Activated T-cell treated with anti-CD3 and anti-CD28 coated beads for 4 hours (primary cell): ENCODE measurements around the gene CDK6.

Experiments
- DNase-seq: peaks from one replicate; pipeline ENCODE4 v3.0.0-alpha.2; 2020

The CDK6 gene

DNA sequence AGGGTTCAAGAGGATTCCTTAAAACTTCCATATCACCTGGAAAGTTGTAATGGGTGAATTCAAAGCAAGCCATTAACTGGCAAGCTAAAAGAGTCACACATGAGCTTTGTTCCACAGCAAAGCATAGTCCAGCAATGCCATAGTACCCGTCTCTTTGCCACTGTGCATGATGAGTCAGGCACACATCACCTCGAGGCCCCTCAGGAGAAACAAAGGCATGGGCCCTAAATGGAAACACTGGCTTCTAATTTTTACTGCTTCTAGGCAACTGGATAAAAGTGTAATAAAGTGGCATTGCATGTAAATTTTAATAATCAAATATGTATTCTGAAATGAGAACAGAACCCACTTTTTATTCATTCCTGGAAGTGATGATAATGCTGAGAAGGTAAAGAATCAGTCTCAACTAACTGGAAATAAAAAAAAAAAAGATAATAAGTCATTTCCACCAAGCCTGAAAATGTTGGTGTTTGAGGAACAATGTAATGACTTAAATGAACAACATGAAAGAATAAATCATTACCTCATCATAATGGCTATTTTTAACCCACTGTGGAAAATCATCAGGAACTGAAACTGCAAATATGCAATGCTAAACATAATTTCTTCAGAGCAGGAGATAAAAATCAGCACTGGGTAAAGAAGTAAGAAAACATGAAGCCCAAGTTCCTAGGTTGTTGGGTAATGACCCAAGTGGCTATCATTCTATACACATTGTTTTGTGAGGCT is 104.9 kb downstream of the CDK6 start:
- no peak for DNase-seq

GRCh38 chr7:92730808-92731207 is 105.6 kb downstream of the CDK6 start:
- no peak for DNase-seq

GRCh38 chr7:92729751-92730150 is 106.6 kb downstream of the CDK6 start:
- DNase-seq, result no peak

DNA sequence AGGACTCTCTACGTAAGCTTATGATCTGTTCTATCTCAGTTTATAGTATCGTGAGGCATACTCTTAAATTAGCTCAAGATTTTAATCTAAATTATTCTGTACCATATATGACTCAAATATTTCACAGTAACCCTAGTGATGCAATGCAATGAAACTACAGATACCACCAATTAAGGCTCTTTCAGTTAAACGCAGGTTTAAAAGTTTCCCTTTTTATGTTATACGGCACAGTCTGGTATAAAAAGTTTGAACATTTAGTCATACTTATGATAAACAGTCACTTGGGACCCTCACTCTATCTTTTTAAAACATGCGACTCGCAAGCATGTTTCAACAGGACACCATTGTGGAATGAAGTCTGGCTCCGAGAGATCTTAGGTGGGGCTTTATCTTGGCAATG is 107.2 kb downstream of the CDK6 start:
- DNase-seq, result no peak

DNA sequence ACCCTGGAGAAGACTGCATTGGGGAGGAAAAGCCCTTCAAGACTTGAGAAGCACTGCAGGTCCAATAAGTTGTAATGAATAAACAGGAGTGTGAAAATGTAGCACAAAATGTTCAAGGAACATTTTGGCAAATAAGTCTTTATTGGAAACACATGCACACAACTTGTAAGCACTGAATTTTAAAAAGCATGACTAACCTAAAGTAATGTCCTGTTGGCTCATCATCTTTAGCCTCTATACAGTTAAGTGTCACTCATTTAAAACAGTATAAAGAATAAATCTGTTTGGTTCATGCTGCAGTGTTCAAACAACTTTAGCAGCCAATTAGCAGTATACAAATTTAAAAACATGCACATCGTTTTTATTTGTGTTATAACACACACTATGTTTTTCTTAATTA is 108.6 kb downstream of the CDK6 start:
- no peak for DNase-seq

GRCh38 chr7:92725161-92725925 is 111.0 kb downstream of the CDK6 start:
- DNase-seq, result no peak

- no peak for DNase-seq
Measured at GRCh38 chr7:92723943-92724342, 112.4 kb downstream of the CDK6 start.

GRCh38 chr7:92723205-92723604 is 113.2 kb downstream of the CDK6 start:
- DNase-seq, result no peak

- no peak for DNase-seq
Measured at GRCh38 chr7:92722541-92722940, 113.8 kb downstream of the CDK6 start.

DNA sequence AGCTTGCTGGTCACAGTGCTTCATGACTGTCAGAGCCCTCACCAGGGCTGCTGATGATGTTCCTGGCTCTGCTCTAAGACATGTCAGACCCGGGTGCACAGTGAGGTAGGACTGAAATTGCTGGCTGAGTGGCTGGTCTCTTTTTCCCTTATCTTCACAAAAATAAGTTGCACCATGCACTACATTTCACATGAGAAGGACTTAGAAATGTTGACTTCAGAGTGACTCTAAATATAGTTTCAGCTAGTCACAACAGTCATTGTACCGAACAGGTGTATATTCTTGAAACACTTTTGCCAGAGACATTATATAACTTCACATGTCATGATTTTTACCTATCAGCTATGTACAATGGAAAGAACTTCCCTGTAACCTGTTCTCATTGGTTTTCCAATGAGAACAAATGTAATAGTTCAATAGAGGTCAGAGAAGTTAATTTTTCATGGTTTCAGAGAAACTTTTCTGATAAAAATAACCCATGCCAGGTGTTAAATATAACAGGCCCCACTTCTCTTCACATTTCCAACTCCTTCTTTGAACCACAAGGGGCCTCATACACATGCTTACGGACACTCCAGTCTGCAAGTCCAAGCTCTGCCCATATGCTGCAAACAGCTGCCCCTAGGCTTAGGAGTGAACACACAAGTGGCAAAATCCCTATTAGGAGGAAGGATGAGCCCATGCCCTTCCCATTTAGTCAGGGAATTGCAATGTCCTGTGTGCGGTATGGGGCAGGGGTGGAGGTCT is 115.6 kb downstream of the CDK6 start:
- DNase-seq, result no peak

- peak; percentile 35 for DNase-seq
Measured at GRCh38 chr7:92717993-92718716, 118.2 kb downstream of the CDK6 start.

DNA sequence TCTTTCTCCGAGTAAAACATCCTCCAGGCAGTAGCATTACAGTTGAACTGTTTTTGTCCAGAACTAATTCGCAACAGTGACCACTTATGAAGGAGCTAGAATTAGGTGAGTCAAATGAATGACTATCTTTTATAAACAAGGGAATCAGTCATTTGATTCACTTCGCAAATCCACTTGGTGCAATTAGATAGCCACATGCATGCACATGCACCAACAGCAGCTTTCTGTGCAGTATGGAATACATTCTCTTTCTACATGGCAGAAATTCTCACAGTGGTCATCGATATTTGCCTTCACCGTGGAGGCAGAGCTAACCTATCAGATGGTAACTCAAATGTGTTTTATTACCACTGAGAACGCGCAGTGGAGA is 118.8 kb downstream of the CDK6 start:
- no peak for DNase-seq

- no peak for DNase-seq
Measured at GRCh38 chr7:92716825-92717580, 119.4 kb downstream of the CDK6 start.

- no peak for DNase-seq
Measured at GRCh38 chr7:92715963-92716362, 120.4 kb downstream of the CDK6 start.

- DNase-seq, result no peak
Measured at GRCh38 chr7:92714767-92715166, 121.6 kb downstream of the CDK6 start.

DNA sequence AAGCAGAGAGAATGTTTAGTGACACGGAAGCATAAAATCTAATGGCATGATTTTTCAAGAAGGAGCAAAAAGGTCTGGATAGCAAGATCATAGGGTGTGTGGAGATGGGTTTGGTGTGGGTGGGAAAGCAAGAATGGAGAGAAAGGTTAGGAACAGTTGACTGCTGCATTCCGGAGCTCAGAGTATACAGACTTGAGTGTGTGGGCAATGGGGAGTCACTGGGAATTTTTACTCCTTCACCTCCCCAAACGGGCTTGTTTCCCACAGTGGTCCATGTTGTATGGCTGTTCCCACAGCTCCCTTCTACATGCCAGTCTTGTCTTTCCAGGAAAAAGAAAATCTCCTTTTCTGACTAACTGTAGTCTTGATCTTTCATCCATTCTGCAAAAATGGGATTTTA is 122.1 kb downstream of the CDK6 start:
- DNase-seq, result no peak

DNA sequence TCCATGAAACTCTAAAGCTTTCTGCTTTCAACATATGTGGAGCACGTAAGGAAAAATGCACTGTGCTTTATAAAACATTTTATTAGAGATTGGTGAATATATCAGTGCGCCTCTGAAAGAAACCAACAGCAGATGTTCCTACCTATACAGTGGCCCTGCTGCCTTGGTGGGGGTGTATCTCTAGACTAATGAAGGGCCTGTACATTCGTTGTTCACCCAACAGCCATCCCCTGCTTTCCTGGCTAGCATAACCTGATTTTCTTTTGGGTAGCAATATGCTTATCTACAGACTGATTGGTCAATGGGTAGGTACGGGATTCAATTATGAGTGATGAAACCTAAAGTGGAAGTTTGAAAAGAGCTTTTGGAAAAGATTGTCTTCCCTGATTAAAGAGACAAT is 126.5 kb downstream of the CDK6 start:
- DNase-seq, result no peak

GRCh38 chr7:92709150-92709549 is 127.2 kb downstream of the CDK6 start:
- no peak for DNase-seq

DNA sequence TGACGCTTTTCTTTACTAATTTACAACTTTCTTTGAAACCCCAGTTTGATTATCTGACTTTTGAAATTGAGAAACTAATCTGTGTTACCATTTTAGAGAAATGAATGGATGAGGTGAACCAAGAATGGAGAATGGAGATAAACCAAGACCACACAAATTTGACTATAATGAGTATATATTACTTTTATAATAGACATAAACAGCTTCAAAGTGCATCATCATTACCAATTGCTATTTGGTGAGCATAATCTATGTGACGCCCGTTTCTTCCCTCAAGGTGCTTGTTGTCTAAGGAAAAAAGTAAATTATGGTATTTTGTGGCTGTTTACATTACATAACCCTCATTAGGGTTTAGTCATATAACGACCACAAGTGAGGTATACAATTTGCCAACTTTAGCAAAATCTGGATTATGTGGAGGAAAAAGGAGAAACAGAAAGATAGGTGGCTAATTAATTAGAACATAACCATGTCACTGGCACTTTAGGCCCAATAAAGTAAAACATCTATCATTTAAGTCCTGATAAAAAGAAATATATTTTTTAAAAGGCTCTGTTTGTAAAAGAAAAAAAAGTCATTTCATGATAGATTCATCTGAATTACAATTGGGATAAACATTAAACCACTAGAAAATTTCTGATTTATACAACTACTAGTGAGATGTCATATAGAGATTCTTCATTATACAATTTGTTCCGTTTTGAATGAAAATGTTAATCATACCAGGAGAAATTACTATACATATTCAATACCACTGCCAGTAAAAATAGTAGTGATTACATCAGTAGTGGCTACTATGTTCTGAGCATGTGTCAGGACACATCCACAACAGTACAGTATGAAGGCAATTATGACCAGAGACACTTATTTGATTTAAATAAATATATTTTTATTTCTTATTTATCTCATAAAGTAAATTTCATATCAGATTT is 128.0 kb downstream of the CDK6 start:
- no peak for DNase-seq

DNA sequence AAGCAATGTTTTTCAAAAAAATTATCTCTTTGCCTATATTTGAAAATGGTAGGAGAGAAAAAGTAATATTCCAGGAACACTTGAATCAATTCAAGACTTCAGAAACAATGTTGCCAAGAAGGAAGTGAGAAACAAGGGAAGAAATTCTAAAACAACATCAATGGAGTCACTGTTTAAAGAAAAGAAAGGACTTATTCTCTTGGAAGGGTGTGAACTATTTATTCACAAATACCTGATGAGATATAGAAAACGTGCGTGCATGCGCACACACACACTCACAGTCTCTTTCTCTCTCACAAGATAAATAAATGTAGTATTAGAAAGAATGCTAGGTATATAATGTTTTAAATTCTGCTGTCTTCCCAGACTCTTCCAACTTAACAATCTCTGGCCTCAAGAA is 128.9 kb downstream of the CDK6 start:
- DNase-seq, result no peak

GRCh38 chr7:92706563-92706962 is 129.8 kb downstream of the CDK6 start:
- DNase-seq, result no peak
